ENCODE measurements around the gene TMEM144.

The TMEM144 gene

DNA sequence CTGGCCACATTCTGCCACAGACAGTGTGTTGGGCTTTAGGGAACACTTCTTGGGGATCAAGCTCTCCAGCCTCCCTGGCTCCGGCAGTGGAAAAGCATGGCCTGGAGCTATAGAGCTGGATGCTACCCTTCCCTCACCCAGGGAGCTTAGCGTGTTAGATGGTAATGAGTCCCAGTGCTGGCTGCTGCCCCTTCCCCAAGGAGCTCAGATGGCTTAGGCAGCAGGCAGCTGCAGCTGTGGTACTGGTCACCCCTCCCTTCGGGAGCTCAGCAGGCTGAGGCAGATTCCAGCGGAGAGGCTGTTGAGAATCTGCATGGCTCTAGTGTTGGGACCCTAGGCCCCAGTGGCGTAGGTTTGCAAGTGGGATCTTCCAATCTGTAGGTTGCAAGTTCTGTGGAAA lies 19.5 kb downstream of the TMEM144 start:
- Histone ChIP-seq H3K9me3 (ENCODE audit: control insufficient read depth in 1 of 2, low read length in 2 of 2) (no peaks in the 10 kb centered on the region), H3K9ac (ENCODE audit: low read depth in 1 of 2, low read length in 2 of 2) (no peak overlapping the region)

DNA sequence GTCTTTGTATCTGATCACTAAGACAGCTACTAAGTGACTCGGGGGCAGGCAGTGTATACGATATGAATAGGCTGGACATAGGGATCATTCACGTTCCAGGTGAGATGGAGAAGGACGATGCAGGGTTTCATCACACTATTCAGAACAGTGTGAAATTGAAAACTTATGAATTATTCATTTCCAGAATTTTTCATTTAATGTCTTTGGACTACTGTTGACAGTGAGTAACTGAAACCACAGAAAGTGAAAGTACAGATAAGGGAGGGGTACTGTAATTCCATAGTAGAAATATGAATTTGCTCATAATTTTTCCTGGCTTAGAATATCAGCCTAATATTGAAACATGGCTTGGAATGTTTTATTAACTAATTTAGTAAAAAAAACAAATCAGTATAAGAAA lies 24.4 kb downstream of the TMEM144 start:
- H3K36me3 ChIP-seq (ENCODE audit: control insufficient read depth in 1 of 2, insufficient read depth in 2 of 2, low read length in 2 of 2): peaks cover 7 to 15% of the 10 kb centered on the region in 2 donors
- H3K27ac ChIP-seq (ENCODE audit: low read depth, low read length): no peak overlapping the region
- H3K4me3 ChIP-seq (ENCODE audit: low read depth in 1 of 2, low read length in 2 of 2): no peak overlapping the region
- H3K27me3 ChIP-seq (ENCODE audit: control insufficient read depth in 1 of 2, insufficient read depth in 2 of 2, low read length in 2 of 2): no peaks in the 10 kb centered on the region
- H3K9ac ChIP-seq (ENCODE audit: low read depth in 1 of 2, low read length in 2 of 2): no peak overlapping the region
- H3K9me3 ChIP-seq (ENCODE audit: control insufficient read depth in 1 of 2, low read length in 2 of 2): no peaks in the 10 kb centered on the region
- no peaks in the 10 kb centered on the region for H3K4me1 ChIP-seq (ENCODE audit: control insufficient read depth in 1 of 2, insufficient read depth in 2 of 2, low read length in 2 of 2)

More for the DNA sequence above, 19.5 kb downstream of the TMEM144 start:
- Histone ChIP-seq H3K27ac (ENCODE audit: low read depth, low read length) (no peak overlapping the region), H3K4me1 (ENCODE audit: control insufficient read depth in 1 of 2, insufficient read depth in 2 of 2, low read length in 2 of 2) (no peaks in the 10 kb centered on the region), H3K36me3 (ENCODE audit: control insufficient read depth in 1 of 2, insufficient read depth in 2 of 2, low read length in 2 of 2) (peaks cover 15% of the 10 kb centered on the region in 2 donors), H3K27me3 (ENCODE audit: control insufficient read depth in 1 of 2, insufficient read depth in 2 of 2, low read length in 2 of 2) (no peaks in the 10 kb centered on the region), H3K4me3 (ENCODE audit: low read depth in 1 of 2, low read length in 2 of 2) (no peak overlapping the region)

- Histone ChIP-seq H3K36me3 (ENCODE audit: control insufficient read depth in 1 of 2, insufficient read depth in 2 of 2, low read length in 2 of 2) (peaks cover 17 to 19% of the 10 kb centered on the region in 2 donors), H3K9me3 (ENCODE audit: control insufficient read depth in 1 of 2, low read length in 2 of 2) (no peaks in the 10 kb centered on the region), H3K9ac (ENCODE audit: low read depth in 1 of 2, low read length in 2 of 2) (no peak overlapping the region), H3K27ac (ENCODE audit: low read depth, low read length) (no peak overlapping the region), H3K27me3 (ENCODE audit: control insufficient read depth in 1 of 2, insufficient read depth in 2 of 2, low read length in 2 of 2) (no peaks in the 10 kb centered on the region), H3K4me1 (ENCODE audit: control insufficient read depth in 1 of 2, insufficient read depth in 2 of 2, low read length in 2 of 2) (no peaks in the 10 kb centered on the region), H3K4me3 (ENCODE audit: low read depth in 1 of 2, low read length in 2 of 2) (no peak overlapping the region)
Observed at GRCh38 chr4:158236304-158237030, 26.2 kb downstream of the TMEM144 start.

DNA sequence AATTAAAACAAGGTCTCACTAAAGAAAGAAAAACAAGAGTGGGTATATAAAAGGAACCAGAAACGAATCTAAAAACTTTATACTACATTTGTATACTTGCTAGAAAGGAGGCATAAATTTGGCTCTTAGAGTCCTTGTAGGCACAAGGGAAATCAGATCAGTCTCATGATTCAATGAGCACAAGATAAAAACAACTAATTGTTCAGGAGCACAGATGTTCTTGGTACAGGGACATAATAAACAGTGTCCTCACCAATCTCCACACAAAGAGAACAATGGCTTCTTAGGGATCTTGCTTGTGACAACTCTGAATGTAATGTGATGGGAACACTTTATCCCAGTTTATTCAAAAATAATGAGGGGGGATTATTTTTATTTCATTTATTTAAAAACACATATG lies 28.3 kb downstream of the TMEM144 start:
- Histone ChIP-seq H3K27me3 (ENCODE audit: control insufficient read depth in 1 of 2, insufficient read depth in 2 of 2, low read length in 2 of 2) (no peaks in the 10 kb centered on the region), H3K36me3 (ENCODE audit: control insufficient read depth in 1 of 2, insufficient read depth in 2 of 2, low read length in 2 of 2) (peaks cover 9 to 24% of the 10 kb centered on the region in 2 donors), H3K9ac (ENCODE audit: low read depth in 1 of 2, low read length in 2 of 2) (no peak overlapping the region), H3K9me3 (ENCODE audit: control insufficient read depth in 1 of 2, low read length in 2 of 2) (no peaks in the 10 kb centered on the region), H3K4me1 (ENCODE audit: control insufficient read depth in 1 of 2, insufficient read depth in 2 of 2, low read length in 2 of 2) (no peaks in the 10 kb centered on the region), H3K4me3 (ENCODE audit: low read depth in 1 of 2, low read length in 2 of 2) (no peak overlapping the region), H3K27ac (ENCODE audit: low read depth, low read length) (no peak overlapping the region)

- Histone ChIP-seq H3K9me3 (ENCODE audit: control insufficient read depth in 1 of 2, low read length in 2 of 2) (no peaks in the 10 kb centered on the region), H3K4me1 (ENCODE audit: control insufficient read depth in 1 of 2, insufficient read depth in 2 of 2, low read length in 2 of 2) (no peaks in the 10 kb centered on the region), H3K9ac (ENCODE audit: low read depth in 1 of 2, low read length in 2 of 2) (no peak overlapping the region), H3K36me3 (ENCODE audit: control insufficient read depth in 1 of 2, insufficient read depth in 2 of 2, low read length in 2 of 2) (peaks cover 4 to 24% of the 10 kb centered on the region in 2 donors), H3K27ac (ENCODE audit: low read depth, low read length) (no peak overlapping the region), H3K4me3 (ENCODE audit: low read depth in 1 of 2, low read length in 2 of 2) (no peak overlapping the region), H3K27me3 (ENCODE audit: control insufficient read depth in 1 of 2, insufficient read depth in 2 of 2, low read length in 2 of 2) (no peaks in the 10 kb centered on the region)
Observed at GRCh38 chr4:158239196-158239595, 28.9 kb downstream of the TMEM144 start.

- Histone ChIP-seq H3K36me3 (ENCODE audit: control insufficient read depth in 1 of 2, insufficient read depth in 2 of 2, low read length in 2 of 2) (peaks cover 4 to 27% of the 10 kb centered on the region in 2 donors), H3K27me3 (ENCODE audit: control insufficient read depth in 1 of 2, insufficient read depth in 2 of 2, low read length in 2 of 2) (no peaks in the 10 kb centered on the region), H3K9me3 (ENCODE audit: control insufficient read depth in 1 of 2, low read length in 2 of 2) (no peaks in the 10 kb centered on the region), H3K4me3 (ENCODE audit: low read depth in 1 of 2, low read length in 2 of 2) (no peak overlapping the region), H3K4me1 (ENCODE audit: control insufficient read depth in 1 of 2, insufficient read depth in 2 of 2, low read length in 2 of 2) (no peaks in the 10 kb centered on the region), H3K9ac (ENCODE audit: low read depth in 1 of 2, low read length in 2 of 2) (no peak overlapping the region), H3K27ac (ENCODE audit: low read depth, low read length) (no peak overlapping the region)
Observed at GRCh38 chr4:158243071-158243470, 32.8 kb downstream of the TMEM144 start.

GRCh38 chr4:158250321-158250720 lies 40.0 kb downstream of the TMEM144 start:
- no peaks in the 10 kb centered on the region for H3K9me3 ChIP-seq (ENCODE audit: control insufficient read depth in 1 of 2, low read length in 2 of 2)
- no peak overlapping the region for H3K4me3 ChIP-seq (ENCODE audit: low read depth in 1 of 2, low read length in 2 of 2)
- H3K36me3 ChIP-seq (ENCODE audit: control insufficient read depth in 1 of 2, insufficient read depth in 2 of 2, low read length in 2 of 2): peaks cover 0 to 7% of the 10 kb centered on the region in 2 donors
- no peak overlapping the region for H3K9ac ChIP-seq (ENCODE audit: low read depth in 1 of 2, low read length in 2 of 2)
- H3K27me3 ChIP-seq (ENCODE audit: control insufficient read depth in 1 of 2, insufficient read depth in 2 of 2, low read length in 2 of 2): no peaks in the 10 kb centered on the region
- H3K4me1 ChIP-seq (ENCODE audit: control insufficient read depth in 1 of 2, insufficient read depth in 2 of 2, low read length in 2 of 2): peaks cover 0 to 6% of the 10 kb centered on the region in 2 donors
- no peak overlapping the region for H3K27ac ChIP-seq (ENCODE audit: low read depth, low read length)

GRCh38 chr4:158253350-158253980 lies 43.2 kb downstream of the TMEM144 start:
- no peak overlapping the region for H3K9ac ChIP-seq (ENCODE audit: low read depth in 1 of 2, low read length in 2 of 2)
- no peak overlapping the region for H3K4me3 ChIP-seq (ENCODE audit: low read depth in 1 of 2, low read length in 2 of 2)
- no peaks in the 10 kb centered on the region for H3K9me3 ChIP-seq (ENCODE audit: control insufficient read depth in 1 of 2, low read length in 2 of 2)
- peaks cover 0 to 6% of the 10 kb centered on the region in 2 donors for H3K4me1 ChIP-seq (ENCODE audit: control insufficient read depth in 1 of 2, insufficient read depth in 2 of 2, low read length in 2 of 2)
- no peak overlapping the region for H3K27ac ChIP-seq (ENCODE audit: low read depth, low read length)
- peaks cover 0 to 2% of the 10 kb centered on the region in 2 donors for H3K36me3 ChIP-seq (ENCODE audit: control insufficient read depth in 1 of 2, insufficient read depth in 2 of 2, low read length in 2 of 2)
- no peaks in the 10 kb centered on the region for H3K27me3 ChIP-seq (ENCODE audit: control insufficient read depth in 1 of 2, insufficient read depth in 2 of 2, low read length in 2 of 2)

DNA sequence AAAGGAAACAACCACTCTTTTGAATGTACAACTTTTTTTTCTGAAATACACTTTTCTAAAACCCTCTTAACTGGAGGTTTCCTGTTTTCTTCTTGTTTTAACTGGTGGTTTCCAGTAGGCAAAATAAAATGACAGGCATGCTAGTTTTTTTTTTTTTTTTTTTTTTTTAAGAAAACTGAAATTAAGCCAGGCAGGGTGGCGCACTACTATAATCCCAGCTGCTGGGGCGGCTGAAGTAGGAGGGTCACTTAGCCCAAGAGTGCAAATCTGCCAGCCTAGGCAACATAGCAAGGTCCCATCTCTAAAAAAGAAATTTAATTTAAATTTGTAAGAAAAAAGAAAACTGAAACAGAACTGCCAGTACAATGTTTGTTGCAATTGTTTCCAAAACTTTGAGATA lies 44.0 kb downstream of the TMEM144 start:
- peaks cover 0 to 2% of the 10 kb centered on the region in 2 donors for H3K36me3 ChIP-seq (ENCODE audit: control insufficient read depth in 1 of 2, insufficient read depth in 2 of 2, low read length in 2 of 2)
- no peak overlapping the region for H3K9ac ChIP-seq (ENCODE audit: low read depth in 1 of 2, low read length in 2 of 2)
- H3K27ac ChIP-seq (ENCODE audit: low read depth, low read length): no peak overlapping the region
- no peaks in the 10 kb centered on the region for H3K9me3 ChIP-seq (ENCODE audit: control insufficient read depth in 1 of 2, low read length in 2 of 2)
- no peaks in the 10 kb centered on the region for H3K27me3 ChIP-seq (ENCODE audit: control insufficient read depth in 1 of 2, insufficient read depth in 2 of 2, low read length in 2 of 2)
- H3K4me1 ChIP-seq (ENCODE audit: control insufficient read depth in 1 of 2, insufficient read depth in 2 of 2, low read length in 2 of 2): peaks cover 0 to 6% of the 10 kb centered on the region in 2 donors
- H3K4me3 ChIP-seq (ENCODE audit: low read depth in 1 of 2, low read length in 2 of 2): no peak overlapping the region

DNA sequence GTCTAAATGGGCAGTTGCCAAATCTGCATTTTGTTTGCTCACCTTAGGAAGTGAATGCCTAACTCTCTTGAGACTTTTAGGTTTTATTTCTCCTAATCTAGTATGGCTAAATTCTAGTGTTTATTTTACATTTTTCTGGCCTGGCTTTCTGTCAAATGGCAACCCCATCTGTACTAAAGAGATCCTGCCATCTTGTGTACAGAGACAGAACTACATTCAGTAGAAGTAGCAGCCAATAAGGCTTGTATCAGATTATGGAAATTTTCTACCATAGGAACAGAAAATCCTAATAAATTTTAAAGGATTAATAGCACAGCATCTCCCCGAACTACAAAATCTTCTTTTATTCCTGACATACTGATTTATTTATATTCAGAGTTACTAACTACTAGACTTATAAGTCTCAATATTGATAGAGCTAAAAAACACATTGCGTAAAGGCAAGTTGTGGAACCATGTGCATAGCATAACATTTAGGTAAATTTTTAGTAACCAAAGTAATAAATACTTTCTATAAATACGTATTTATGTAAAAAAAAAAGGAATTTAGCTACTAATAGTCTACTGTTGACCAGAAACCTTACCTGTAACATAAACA lies 45.5 kb downstream of the TMEM144 start:
- no peak overlapping the region for H3K4me3 ChIP-seq (ENCODE audit: low read depth in 1 of 2, low read length in 2 of 2)
- H3K27me3 ChIP-seq (ENCODE audit: control insufficient read depth in 1 of 2, insufficient read depth in 2 of 2, low read length in 2 of 2): no peaks in the 10 kb centered on the region
- no peak overlapping the region for H3K27ac ChIP-seq (ENCODE audit: low read depth, low read length)
- H3K36me3 ChIP-seq (ENCODE audit: control insufficient read depth in 1 of 2, insufficient read depth in 2 of 2, low read length in 2 of 2): peaks cover 0 to 2% of the 10 kb centered on the region in 2 donors
- H3K9ac ChIP-seq (ENCODE audit: low read depth in 1 of 2, low read length in 2 of 2): no peak overlapping the region
- no peaks in the 10 kb centered on the region for H3K9me3 ChIP-seq (ENCODE audit: control insufficient read depth in 1 of 2, low read length in 2 of 2)
- no peaks in the 10 kb centered on the region for H3K4me1 ChIP-seq (ENCODE audit: control insufficient read depth in 1 of 2, insufficient read depth in 2 of 2, low read length in 2 of 2)

All from duodenal mucosa (tissue), 2 donors.